ENCODE results near the gene PRKCE. TPM values are rescaled to one million over a fixed set of nuclear protein-coding genes. Genes with fewer than 3 reads are reported as not detected.

Gene PRKCE
- total RNA-seq, 1 donor from 2014 or later, result 46.5 TPM

- DNase-seq, result no peak
Measured at GRCh38 chr2:45979065-45979464, 327.6 kb downstream of the PRKCE start.

DNA sequence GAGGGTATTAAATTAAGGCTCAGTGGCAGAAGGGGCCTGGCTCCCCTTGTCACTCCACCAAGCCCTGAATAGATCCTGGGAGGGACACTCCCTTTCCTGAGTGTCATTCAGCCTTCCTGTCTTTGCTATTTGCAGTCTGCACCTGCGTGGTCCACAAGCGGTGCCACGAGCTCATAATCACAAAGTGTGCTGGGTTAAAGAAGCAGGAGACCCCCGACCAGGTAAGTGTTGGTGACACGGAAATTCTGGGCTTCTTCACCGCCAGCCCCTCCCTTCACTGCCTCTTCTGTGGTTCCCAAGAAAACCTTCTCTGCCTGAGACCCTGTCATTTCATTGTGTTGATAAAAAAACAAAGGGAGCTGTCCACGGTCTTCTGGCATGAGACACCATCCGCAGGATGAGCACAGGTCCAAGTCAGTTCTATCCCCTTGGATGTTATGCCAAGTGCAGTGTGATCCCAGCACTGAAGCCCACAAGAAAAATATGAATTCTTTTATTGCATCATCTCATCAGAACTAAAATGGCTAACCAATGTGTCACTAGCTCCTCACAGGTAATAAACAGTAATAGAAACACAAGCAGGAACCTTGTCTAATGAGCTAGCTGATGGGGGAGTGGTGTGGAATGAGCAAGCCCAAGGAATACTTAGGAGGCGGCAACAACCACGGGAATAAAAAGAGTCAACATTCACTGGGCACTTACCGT, 328.8 kb downstream of the PRKCE start:
- DNase-seq, result no peak

GRCh38 chr2:45981384-45981930, 330.0 kb downstream of the PRKCE start:
- no peak for DNase-seq

GRCh38 chr2:45982096-45982495, 330.6 kb downstream of the PRKCE start:
- no peak for DNase-seq

DNA sequence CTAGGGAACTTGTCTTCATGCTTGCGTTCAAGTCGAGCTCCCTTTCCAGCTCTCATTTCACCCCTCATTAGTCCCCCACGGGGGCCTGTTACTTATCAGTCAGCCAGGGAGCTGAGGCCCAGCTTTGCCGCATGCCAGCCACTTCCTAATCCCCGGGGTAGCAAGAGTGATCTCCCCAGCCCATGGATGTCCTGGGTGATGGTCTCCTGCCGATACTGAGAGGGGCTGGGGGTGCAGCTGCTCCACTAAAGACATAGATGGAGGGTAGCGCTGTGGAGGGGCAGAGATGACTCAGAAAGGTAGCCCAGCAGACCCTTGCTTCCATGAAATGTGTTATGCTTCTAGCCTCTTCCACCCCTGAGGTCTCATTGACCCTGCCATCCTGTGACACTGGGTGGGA, 331.7 kb downstream of the PRKCE start:
- DNase-seq, result no peak

GRCh38 chr2:45984366-45984765, 332.9 kb downstream of the PRKCE start:
- DNase-seq, result no peak

DNA sequence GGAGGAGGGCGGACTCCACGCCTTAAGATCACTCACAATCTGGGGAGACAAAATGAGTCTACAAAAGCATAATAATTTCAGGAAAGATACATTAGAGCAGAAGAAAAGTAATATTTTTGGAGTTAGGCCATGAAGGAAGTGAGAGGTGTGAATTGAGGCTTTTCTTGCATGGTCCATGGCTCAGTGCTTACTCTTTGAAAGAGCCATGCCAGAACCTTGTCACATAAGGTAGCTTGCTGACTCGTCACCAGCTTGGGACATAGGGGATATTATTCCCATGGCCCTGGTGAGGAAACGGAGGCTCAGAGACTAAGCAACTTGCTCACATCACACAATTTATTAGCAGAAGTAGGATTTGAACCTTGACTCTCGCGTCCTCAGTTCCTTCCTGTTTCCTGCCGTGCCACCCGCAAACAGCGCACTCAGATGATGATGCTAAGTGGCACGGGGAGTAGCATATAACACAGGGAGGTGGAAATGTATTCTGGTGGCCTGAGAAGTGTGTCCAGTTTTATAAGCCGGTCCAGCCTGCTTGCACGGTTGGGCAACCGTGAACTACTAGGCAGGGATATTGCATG, 333.5 kb downstream of the PRKCE start:
- DNase-seq, result peak; percentile 35

DNA sequence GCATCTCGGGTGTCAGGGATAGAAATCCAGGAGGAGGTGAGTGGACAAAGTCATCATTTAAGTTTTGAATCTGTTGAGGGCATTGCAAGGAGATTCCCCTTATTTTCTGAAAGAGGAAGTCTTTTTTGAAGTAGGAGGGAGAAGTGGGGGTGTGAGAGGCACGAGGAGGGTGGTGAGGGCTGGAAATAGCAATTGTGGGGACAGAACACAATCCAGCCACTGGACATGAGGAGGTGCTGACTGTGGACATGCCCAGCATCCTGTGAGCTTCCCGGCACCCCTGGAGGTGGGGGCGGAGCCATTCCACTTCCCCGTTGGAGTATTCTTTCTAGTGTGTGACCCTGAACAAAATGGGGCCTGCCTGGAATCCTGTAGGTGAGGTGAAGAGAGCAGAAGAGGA, 335.0 kb downstream of the PRKCE start:
- no peak for DNase-seq

- no peak for DNase-seq
Measured at GRCh38 chr2:45987856-45988255, 336.4 kb downstream of the PRKCE start.

GRCh38 chr2:45988879-45989278, 337.4 kb downstream of the PRKCE start:
- DNase-seq, result no peak

- DNase-seq, result no peak
Measured at GRCh38 chr2:45990131-45990530, 338.7 kb downstream of the PRKCE start.

GRCh38 chr2:45992021-45992740, 340.7 kb downstream of the PRKCE start:
- DNase-seq, result no peak

DNA sequence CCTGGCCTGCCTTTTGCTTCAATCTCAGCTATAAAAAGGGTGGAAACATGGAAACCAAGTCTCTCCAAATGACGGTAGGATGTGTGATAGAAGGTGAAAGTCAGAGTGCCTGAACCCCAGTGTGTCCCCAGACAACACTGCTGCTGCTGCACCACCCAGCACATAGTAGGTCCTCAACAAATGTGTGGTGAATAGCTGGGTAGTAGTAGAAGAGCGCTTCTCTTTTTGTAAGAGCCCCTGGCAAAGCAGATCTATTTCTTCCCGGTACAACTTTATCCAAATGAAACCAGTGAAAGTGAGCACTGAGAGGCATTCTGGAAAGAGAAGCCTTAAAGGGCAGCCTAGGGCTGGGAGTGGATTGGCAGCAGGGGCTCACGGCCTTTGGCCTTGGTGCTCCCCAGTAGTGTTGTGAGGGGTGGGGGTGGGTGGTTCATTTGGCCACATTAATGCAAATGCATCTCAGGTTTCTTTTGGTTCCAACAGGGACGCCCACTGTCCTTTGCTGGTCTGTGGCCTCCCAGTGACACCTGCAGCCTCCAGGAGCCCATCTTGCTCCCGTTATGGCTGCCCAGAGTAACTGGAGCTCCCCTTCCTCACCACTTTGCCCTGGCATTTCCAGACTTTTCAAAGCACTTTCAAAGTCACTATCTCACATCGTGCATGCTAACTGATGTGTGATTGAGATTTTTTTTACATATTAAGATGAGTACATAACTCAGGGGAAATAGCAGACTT, 341.4 kb downstream of the PRKCE start:
- DNase-seq, result no peak

- peak; percentile 91 for DNase-seq
Measured at GRCh38 chr2:45993476-45993991, 342.1 kb downstream of the PRKCE start.

GRCh38 chr2:45994060-45994459, 342.6 kb downstream of the PRKCE start:
- no peak for DNase-seq

- DNase-seq, result no peak
Measured at GRCh38 chr2:46000660-46001059, 349.2 kb downstream of the PRKCE start.

DNA sequence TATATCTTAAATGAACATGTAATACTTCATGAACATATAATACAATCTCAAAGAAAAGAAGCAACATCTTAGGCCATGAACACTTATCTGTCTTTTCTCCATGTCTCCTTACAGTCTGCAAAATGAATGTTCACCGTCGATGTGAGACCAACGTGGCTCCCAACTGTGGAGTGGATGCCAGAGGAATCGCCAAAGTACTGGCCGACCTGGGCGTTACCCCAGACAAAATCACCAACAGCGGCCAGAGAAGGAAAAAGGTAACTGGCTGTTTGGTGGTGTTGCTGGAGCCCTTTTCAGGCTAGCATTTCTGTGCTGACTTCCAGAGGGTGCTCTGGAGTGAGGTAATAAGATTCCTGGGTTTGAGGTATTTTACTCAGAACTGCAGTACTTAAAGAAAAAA, 349.8 kb downstream of the PRKCE start:
- no peak for DNase-seq

GRCh38 chr2:46001741-46002506, 350.4 kb downstream of the PRKCE start:
- DNase-seq, result no peak

DNA sequence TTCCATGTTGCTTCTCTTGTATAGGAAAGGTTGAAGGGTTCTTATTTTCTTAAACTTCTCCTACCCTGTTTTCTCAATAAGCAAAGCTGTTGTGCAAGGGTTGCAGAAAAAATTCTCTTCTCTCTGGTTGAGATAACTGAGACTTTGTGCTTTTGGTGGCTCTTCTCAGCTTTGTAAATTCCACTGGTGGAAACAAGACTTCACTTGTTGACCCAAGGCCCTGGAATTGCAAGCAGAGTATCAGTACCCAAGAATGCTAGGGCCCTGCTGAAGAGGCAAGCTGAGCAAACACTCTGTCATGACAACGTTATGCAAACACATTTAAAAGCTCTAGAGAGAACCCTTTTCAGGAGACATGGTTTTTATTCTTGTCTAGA, 351.0 kb downstream of the PRKCE start:
- DNase-seq, result no peak

- no peak for DNase-seq
Measured at GRCh38 chr2:46002947-46003346, 351.5 kb downstream of the PRKCE start.

GRCh38 chr2:46003903-46004473, 352.5 kb downstream of the PRKCE start:
- DNase-seq, result no peak
